Liver (tissue), 9 donors: Measurements from ENCODE around the gene MXRA8. TPM values are rescaled to one million over a fixed set of nuclear protein-coding genes. Genes with fewer than 3 reads are reported as not detected.

Source experiments
- DNase-seq: peaks from one replicate; pipeline ENCODE4 v3.0.0-alpha.2; 2017; ENCODE audit warnings: low spot score
- H3K27ac ChIP-seq, 2 donors: one replicate each; pipeline ENCODE4 v1.7.0; 2013; ENCODE audit warnings: inconsistent platforms in 2 of 2, low read length in 2 of 2, control low read depth in 1 of 2, low read depth in 1 of 2, mild to moderate bottlenecking in 1 of 2
- H3K27me3 ChIP-seq, 4 donors: one replicate each; pipeline versions ENCODE4 v1.6.1 to v1.7.0; 2013; ENCODE audit warnings: low read length in 3 of 4, inconsistent platforms in 1 of 4, mild to moderate bottlenecking in 1 of 4, moderate library complexity in 1 of 4; ENCODE audit not compliant: control insufficient read depth in 4 of 4, insufficient read depth in 4 of 4
- H3K36me3 ChIP-seq, 4 donors: one replicate each; pipeline versions ENCODE4 v1.6.1 to v1.7.0; 2013; ENCODE audit warnings: low read length in 3 of 4, mild to moderate bottlenecking in 3 of 4, low read depth in 1 of 4, moderate library complexity in 1 of 4; ENCODE audit not compliant: control insufficient read depth in 4 of 4, insufficient read depth in 3 of 4
- H3K4me1 ChIP-seq, 4 donors: one replicate each; pipeline versions ENCODE4 v1.6.1 to v1.7.0; 2013; ENCODE audit warnings: low read length in 3 of 4, mild to moderate bottlenecking in 3 of 4, moderate library complexity in 1 of 4; ENCODE audit not compliant: control insufficient read depth in 4 of 4, insufficient read depth in 4 of 4
- H3K4me3 ChIP-seq, 3 donors: one replicate each; pipeline versions ENCODE4 v1.6.1 to v1.7.0; 2013; ENCODE audit warnings: low read length in 3 of 3, control low read depth in 1 of 3, low read depth in 1 of 3, mild to moderate bottlenecking in 1 of 3
- H3K9ac ChIP-seq, 2 donors: one replicate each; pipeline ENCODE4 v1.7.0; 2013; ENCODE audit warnings: low read length in 2 of 2, mild to moderate bottlenecking in 2 of 2, moderate library complexity in 2 of 2, control low read depth in 1 of 2, low read depth in 1 of 2
- H3K9me3 ChIP-seq, 4 donors: one replicate each; pipeline versions ENCODE4 v1.6.1 to v1.7.0; 2013; ENCODE audit warnings: low read length in 3 of 4; ENCODE audit not compliant: control insufficient read depth in 4 of 4
- FOXA1 ChIP-seq: IDR thresholded peaks from 2 replicates; pipeline ENCODE4 v1.6.1; 2016; ENCODE audit warnings: antibody characterized with exemption
- FOXA2 ChIP-seq: IDR thresholded peaks from 2 replicates; pipeline ENCODE4 v1.6.1; 2016; ENCODE audit warnings: antibody characterized with exemption
- HNF4G ChIP-seq: IDR thresholded peaks from 2 replicates; pipeline ENCODE4 v1.6.1; 2016; ENCODE audit warnings: antibody characterized with exemption
- MAX ChIP-seq: IDR thresholded peaks from 2 replicates; pipeline ENCODE4 v1.6.1; 2016; ENCODE audit warnings: antibody characterized with exemption
- NR2F2 ChIP-seq: IDR thresholded peaks from 2 replicates; pipeline ENCODE4 v1.6.1; 2016; ENCODE audit warnings: antibody characterized with exemption
- RAD21 ChIP-seq, 2 donors: IDR thresholded peaks; 2 replicates each; pipeline ENCODE4 v1.6.1; 2016; ENCODE audit warnings: antibody characterized with exemption in 2 of 2, mild to moderate bottlenecking in 2 of 2
- RXRA ChIP-seq, 2 donors: IDR thresholded peaks; 2 replicates each; pipeline ENCODE4 v1.6.1; 2017 to 2018; ENCODE audit warnings: antibody characterized with exemption in 2 of 2, mild to moderate bottlenecking in 1 of 2
- TAF1 ChIP-seq: conservative IDR thresholded peaks from 2 replicates; pipeline ENCODE4 v1.6.1; 2016; ENCODE audit warnings: antibody characterized with exemption, mild to moderate bottlenecking
- YY1 ChIP-seq: IDR thresholded peaks from 2 replicates; pipeline ENCODE4 v1.6.1; 2016; ENCODE audit warnings: antibody characterized with exemption, mild to moderate bottlenecking
- ZBTB33 ChIP-seq: IDR thresholded peaks from 2 replicates; pipeline ENCODE4 v1.6.1; 2016; ENCODE audit warnings: antibody characterized with exemption
- WGBS: extraction: QIAGEN DNeasy Blood & Tissue Kit; methylation state at CpG from one replicate; pipeline ENCODE4 v1.1.7; 2013; 5-methylcytosine and 5-hydroxymethylcytosine counted together
- polyA plus RNA-seq, 2 donors: library from polyadenylated mRNA; stranded (reverse) in 1 of 2; unstranded in 1 of 2; fragments of 200-250 nt in 1 of 2; fragments of >200 nt in 1 of 2; fragmentation: Nextera tagmentation in 1 of 2; extraction: Ambion mirVana in 1 of 2; gene quantifications; one replicate each; pipeline versions ENCODE4 v1.2.1 to v1.2.3, GENCODE V29; 2013 to 2015
- total RNA-seq, 2 donors: library from RNA; depleted of rRNA; stranded (reverse); fragments of >200 nt; gene quantifications; one replicate each; pipeline ENCODE4 v1.2.3, GENCODE V29; 2014
- TF ChIP-seq, protein P1 (sequence below): IDR thresholded peaks from 2 replicates; pipeline ENCODE4 v1.6.1; 2016; ENCODE audit warnings: antibody characterized with exemption, mild to moderate bottlenecking
- TF ChIP-seq, protein P2 (sequence below): fragments of 150-350 bp; IDR thresholded peaks from 2 replicates; pipeline ENCODE4 v1.5.1; 2017; ENCODE audit warnings: improper control_type of control experiment, low read depth, low read length; ENCODE audit not compliant: missing input control
- donor health status: healthy.
- donor health status: healthy.
- donor health status: healthy.
- donor health status: healthy.
- donor health status: healthy.

MXRA8 gene
- total and polyA plus RNA-seq, 4 donors: 1.8 to 5.9 (median 4.2) TPM

- no peaks in the 10 kb centered on the region for H3K9me3 ChIP-seq
- TF ChIP-seq, protein P1, sequence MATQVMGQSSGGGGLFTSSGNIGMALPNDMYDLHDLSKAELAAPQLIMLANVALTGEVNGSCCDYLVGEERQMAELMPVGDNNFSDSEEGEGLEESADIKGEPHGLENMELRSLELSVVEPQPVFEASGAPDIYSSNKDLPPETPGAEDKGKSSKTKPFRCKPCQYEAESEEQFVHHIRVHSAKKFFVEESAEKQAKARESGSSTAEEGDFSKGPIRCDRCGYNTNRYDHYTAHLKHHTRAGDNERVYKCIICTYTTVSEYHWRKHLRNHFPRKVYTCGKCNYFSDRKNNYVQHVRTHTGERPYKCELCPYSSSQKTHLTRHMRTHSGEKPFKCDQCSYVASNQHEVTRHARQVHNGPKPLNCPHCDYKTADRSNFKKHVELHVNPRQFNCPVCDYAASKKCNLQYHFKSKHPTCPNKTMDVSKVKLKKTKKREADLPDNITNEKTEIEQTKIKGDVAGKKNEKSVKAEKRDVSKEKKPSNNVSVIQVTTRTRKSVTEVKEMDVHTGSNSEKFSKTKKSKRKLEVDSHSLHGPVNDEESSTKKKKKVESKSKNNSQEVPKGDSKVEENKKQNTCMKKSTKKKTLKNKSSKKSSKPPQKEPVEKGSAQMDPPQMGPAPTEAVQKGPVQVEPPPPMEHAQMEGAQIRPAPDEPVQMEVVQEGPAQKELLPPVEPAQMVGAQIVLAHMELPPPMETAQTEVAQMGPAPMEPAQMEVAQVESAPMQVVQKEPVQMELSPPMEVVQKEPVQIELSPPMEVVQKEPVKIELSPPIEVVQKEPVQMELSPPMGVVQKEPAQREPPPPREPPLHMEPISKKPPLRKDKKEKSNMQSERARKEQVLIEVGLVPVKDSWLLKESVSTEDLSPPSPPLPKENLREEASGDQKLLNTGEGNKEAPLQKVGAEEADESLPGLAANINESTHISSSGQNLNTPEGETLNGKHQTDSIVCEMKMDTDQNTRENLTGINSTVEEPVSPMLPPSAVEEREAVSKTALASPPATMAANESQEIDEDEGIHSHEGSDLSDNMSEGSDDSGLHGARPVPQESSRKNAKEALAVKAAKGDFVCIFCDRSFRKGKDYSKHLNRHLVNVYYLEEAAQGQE: no peak
- TF ChIP-seq FOXA1 (no peak), NR2F2 (no peak), HNF4G (no peak), YY1 (no peak), ZBTB33 (no peak), MAX (no peak), RXRA (IDR thresholded peaks at IDR 0.05) (no peak)
- TF ChIP-seq, protein P2, sequence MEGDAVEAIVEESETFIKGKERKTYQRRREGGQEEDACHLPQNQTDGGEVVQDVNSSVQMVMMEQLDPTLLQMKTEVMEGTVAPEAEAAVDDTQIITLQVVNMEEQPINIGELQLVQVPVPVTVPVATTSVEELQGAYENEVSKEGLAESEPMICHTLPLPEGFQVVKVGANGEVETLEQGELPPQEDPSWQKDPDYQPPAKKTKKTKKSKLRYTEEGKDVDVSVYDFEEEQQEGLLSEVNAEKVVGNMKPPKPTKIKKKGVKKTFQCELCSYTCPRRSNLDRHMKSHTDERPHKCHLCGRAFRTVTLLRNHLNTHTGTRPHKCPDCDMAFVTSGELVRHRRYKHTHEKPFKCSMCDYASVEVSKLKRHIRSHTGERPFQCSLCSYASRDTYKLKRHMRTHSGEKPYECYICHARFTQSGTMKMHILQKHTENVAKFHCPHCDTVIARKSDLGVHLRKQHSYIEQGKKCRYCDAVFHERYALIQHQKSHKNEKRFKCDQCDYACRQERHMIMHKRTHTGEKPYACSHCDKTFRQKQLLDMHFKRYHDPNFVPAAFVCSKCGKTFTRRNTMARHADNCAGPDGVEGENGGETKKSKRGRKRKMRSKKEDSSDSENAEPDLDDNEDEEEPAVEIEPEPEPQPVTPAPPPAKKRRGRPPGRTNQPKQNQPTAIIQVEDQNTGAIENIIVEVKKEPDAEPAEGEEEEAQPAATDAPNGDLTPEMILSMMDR: no peak
- H3K9ac ChIP-seq: no peak overlapping the region
- H3K36me3 ChIP-seq: peaks cover 0 to 31% (median 13%) of the 10 kb centered on the region in 4 donors
- H3K27me3 ChIP-seq: no peaks in the 10 kb centered on the region
- WGBS: 95% methylated on average over 17 of the region's 17 CpGs
- no peak for DNase-seq
- peaks cover 25 to 37% (median 35%) of the 10 kb centered on the region in 4 donors for H3K4me1 ChIP-seq
- H3K4me3 ChIP-seq: no peak overlapping the region
- H3K27ac ChIP-seq: no peak overlapping the region
Measured at GRCh38 chr1:1341549-1342021, 16.8 kb downstream of the MXRA8 start.

- DNase-seq: no peak
- Histone ChIP-seq H3K27ac (no peak overlapping the region), H3K36me3 (peaks cover 0 to 31% (median 13%) of the 10 kb centered on the region in 4 donors)
Measured at GRCh38 chr1:1340791-1341548, 17.4 kb downstream of the MXRA8 start.

More at GRCh38 chr1:1340791-1341548, 17.4 kb downstream of the MXRA8 start:
- H3K9me3 ChIP-seq: no peaks in the 10 kb centered on the region
- no peak overlapping the region for H3K9ac ChIP-seq
- no peaks in the 10 kb centered on the region for H3K27me3 ChIP-seq
- 94% methylated on average over 36 of the region's 36 CpGs for whole genome bisulfite sequencing
- H3K4me1 ChIP-seq: peaks cover 18 to 30% (median 29%) of the 10 kb centered on the region in 4 donors
- no peak for TF ChIP-seq FOXA2
- TF ChIP-seq HNF4G: no peak
- no peak for TF ChIP-seq MAX
- TF ChIP-seq RAD21 (IDR thresholded peaks at IDR 0.05): no peak
- TF ChIP-seq TAF1: no peak
- TF ChIP-seq FOXA1: no peak
- no peak for TF ChIP-seq YY1
- TF ChIP-seq, protein P2: no peak
- no peak overlapping the region for H3K4me3 ChIP-seq
